Endometrial microvascular endothelial cells (primary cell): ENCODE data around the gene DCST1. TPM values are rescaled to one million over a fixed set of nuclear protein-coding genes. Genes with fewer than 3 reads are reported as not detected.

Experiments
- in situ Hi-C: cut with HindIII; loops from 2 replicates; pipeline ENCODE4 v1.10.0; 2017; ENCODE audit warnings: low sequenced_read_pairs, low pct_unique_long_range_greater_than_20kb; ENCODE audit errors: inconsistent ontology term
- total RNA-seq: library from RNA; depleted of rRNA; stranded (reverse); fragments of >200 nt; gene quantifications from one replicate; pipeline ENCODE4 v1.2.3, GENCODE V29; 2015; ENCODE audit errors: inconsistent ontology term

Gene DCST1
- total RNA-seq, 1 donor from 2014 or later: not detected

- in situ Hi-C loops: no loop called here
Observed at GRCh38 chr1:155000726-155001424, 32.7 kb upstream of the DCST1 start.

GRCh38 chr1:155001425-155001674, 32.3 kb upstream of the DCST1 start:
- in situ Hi-C loops: no loop called here

DNA sequence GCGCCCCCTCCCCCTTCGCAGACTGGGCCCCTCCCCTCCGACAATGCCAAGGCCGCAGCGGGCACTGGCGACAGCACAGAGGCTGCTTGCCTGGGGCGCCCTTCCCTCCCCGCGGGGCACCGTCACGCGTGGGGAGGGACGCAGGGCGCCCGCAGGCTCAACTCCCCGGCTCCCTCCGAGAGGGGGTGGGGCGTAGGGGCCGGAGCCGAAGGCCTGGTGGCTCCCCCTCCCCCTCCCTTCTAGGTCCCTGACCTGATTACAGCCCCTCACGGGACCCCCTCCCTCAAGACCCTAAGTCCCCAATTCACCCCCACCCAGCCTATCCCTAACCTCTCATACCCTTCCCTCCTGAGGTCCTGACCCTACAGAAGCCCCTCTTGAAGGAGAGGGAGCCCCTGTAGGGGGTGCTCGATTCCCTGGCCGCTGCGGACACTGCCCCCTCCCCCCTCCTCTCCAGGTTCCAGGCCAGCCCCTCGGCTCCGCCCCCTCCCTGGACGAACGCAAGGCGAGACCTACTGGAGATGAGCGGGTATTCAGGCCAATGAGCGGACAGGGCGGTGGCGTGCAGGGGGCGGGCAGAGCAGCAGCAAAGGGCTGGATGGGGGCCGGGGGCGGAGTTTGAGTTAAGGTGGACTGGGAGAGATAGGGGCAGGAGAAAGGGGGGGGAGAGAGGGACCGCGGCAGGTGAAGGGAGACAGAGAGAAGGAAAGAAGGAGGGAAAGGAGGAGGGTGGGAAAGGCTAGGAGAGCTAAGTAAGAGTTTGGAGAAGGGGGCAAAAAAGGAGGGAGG, 31.8 kb upstream of the DCST1 start:
- in situ Hi-C loops: no loop called here

GRCh38 chr1:155002464-155003226, 31.0 kb upstream of the DCST1 start, which contains the start of gene ZBTB7B:
Gene ZBTB7B, plus strand, starts transcription at chr1:155002802. Its CDS starts 11,859 bp downstream, at chr1:155014661.
- in situ Hi-C loops: no loop called here

- in situ Hi-C loops: no loop called here
Observed at GRCh38 chr1:155003227-155003765, 30.3 kb upstream of the DCST1 start.

DNA sequence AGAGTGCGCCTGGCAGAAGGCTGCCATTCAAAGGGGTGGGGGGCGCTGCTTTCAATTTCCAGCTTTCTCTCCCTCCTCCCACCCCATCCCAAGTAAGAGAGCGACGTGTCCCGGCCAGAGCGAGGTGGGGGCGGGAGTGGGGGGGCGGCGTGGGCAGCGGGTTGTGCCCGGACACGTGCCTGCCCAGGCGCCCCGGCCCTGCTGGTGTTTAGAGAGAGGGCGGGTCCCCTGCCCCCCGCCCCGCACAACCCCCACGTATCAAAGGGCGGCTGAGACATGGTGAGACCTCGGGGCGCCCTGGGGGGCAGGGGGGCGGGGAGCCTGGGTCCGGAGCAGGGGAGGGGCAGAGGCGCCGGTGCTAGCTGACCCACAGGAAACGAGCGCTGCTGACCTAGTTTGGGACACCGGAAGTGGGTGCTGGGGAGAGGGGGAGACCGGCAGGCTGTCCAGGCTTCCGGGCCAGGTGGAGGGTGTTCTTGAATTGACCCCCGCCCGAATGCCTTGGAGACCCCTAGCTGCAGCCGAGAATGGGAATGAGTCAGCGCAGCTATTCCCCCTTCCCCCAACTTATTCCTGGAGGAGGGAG, 29.8 kb upstream of the DCST1 start:
- in situ Hi-C loops: no loop called here

DNA sequence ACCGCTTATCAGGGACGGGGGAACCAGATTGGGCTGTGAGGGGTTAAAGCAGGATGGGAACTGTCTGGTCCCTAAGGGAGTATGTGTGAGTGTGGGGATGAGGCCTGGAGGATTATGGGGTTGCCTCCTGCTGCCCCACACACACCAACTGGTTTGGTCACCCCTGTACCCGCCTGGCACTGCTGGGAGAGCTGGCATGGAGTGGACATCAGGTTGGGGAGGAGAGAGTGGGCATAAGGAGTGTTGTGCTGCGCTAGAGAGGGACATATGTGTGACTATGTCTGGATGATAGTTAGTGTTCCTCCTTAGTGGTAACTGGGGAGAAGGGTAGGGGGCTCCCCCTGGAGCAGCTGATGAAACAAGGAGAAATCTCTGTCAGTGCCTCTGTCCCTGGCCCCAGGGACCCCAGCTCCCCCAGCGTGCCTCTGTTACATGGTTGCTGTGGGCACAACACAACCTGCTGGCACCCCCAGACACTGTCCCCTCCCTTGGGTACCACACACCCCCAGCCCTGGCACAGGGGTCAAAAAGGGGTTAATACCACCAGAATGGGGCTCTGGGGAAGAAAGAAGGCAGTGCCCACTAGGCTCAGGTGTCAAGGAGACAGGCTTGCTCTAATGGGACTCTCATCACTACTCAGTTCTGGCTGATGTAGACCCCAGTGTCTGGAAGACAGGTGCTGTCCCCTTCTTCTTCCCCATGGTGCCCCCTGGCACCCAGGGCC, 29.1 kb upstream of the DCST1 start:
- in situ Hi-C loops: no loop called here

DNA sequence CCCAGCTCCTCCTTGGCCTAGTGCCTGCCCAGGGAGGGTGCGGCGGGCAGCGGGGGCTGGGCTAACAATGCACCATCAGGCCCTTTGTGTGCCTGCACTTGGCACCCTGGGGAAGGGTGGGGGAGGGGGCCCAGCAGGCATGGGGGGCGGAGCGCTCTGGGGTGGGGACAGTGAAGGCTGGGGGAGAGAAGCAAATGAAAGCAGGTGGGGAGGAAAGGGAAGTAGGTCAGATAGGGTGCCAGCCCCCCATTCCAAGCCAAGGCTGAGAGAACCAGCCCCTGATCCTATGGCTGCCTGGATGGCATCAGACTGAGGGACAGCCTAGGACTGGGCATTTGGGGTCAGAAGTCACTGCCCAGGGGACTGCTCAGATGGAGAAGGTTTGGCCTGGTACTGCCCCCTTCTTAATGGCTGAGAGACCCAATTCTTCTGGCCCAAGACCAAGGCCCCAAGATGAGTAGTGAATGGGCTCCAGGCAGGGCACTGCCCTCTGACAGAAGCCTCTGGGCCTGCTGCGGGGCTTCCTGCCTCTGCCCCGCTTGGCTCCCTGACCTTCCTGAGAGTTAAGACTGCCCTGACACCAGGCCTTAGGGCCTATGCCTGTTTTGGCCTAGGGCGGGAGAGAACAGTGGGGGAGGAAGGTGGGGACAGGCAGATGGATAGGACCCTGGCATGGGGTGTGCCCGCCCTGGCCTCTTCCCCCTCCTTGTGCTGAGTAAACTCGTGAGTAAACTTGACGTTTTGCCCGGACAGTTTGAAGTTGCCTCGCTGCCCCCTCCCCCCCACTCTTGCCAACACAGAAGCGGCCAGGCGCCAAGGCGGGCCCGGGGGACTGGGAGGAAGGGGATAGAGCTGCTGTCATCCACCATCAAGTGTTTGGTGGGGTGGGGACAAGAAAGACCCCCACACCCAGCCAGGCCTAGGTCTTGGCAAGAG, 28.3 kb upstream of the DCST1 start:
- in situ Hi-C loops: no loop called here

DNA sequence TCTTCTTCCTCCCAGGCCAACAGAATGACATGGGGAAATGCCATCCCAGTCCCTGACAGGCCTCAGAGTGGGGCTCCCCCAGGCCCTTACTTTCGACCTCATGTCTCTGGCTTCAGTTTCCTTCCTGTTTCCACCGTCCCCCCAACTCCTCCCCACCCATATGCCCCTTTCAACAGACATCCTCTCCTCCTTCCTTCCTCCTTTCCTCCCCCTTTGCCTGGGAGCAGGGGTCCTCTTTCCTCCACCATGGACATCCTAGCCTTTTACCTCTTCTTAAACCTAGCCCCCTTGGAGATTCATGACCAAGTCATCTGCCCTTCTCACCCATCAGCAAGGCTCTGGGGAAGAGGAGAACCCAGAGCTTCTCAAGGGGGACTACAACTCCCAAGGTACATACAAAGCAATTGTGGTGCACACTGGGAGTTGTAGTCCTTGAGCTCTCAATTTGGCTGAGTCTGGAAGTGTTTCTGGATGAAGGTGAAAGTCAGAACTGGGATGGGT, 27.0 kb upstream of the DCST1 start:
- in situ Hi-C loops: no loop called here

DNA sequence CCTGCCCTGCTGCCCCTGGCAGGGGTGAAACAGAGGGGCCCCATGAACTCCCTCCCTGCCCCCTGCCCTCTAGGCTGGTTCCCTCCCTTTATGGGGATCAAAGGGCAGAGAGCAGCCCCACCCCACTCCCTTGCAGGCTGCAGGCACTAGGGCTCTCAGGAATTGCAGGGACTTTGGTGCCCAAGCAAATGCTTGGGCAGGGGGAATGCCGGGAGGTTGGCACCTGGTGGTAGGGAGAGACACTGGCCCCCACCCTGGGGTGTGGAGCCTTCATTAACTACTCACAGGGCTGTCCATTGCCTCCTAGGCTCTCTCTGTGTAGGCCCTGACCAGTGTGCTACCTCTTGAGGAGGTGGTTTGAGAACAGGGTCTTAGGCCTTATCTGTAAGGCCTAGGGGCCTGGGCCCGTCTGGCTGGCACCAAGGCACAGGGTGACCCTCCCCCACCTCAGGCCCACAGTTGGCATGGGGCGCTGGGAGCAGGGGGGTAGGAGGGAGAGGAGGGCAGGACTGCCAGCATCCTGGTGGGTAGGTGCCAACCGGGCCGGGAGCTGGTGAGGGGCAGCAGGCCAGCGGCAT, 26.3 kb upstream of the DCST1 start:
- in situ Hi-C loops: no loop called here

DNA sequence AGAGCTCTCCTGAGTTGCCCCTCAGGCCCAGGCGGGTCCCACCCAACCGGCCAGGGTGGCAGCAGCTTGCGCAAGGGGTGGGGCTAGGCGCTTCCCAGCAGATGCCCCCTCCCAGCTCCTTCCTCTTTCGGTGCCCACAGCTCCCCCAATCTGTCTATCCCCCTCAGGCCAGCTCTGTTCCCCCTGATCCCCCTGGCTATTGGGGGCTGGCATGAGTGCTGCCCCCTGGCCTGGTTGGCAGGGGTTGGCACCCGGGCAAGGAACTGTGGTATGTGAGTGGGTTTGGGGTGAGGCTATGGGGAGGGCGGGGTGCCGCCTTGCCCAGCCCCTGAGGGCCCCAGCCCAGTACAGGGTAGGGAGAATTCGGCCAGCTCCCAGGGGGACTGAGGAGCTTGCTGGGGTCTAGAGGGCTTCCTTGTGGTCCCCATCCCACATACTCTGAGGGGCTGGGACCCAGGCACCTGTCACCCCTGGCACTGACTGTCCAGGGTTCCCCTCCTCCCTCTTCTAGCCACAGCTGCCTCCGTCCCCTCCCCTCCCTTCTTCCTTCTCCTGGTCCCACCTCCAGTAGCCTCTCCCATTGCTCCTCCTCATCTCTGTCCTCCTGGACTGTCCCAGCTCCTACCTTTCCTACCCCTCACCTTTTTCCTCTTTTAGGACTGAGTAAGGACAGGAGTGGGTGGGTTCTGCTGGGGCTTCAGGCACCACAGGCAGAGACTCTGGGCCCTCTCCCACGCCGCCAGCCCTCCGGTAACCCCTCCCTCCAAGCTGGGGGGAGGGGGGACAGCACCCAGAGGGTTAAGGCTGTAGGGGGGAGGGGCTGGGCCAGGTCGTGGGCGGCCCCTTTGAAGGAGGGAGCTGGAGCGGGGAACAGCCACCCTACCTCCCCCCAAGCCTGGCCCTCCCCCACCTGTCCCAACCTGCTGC, 25.3 kb upstream of the DCST1 start:
- in situ Hi-C loops: no loop called here

GRCh38 chr1:155009221-155009711, 24.4 kb upstream of the DCST1 start:
- in situ Hi-C loops: no loop called here

DNA sequence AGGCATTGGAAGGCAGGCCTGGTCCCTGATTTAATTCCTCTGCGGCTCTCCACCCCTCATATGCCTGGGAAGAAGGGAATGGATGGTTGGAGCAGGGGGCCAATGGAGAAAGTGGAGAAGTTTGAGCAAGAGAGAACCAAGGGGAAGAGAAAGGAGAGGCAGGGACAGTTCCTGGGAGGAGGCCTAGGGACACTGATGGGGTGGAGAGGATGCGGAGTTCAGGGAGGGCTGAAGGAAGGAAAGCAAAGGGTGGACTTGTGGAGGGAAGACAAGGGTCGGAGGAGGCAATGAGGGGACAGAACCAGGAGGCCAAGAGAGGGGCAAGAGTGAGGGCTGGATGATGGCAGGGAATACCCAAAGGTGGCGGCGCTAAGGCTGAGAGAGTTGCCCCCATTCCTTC, 23.9 kb upstream of the DCST1 start:
- in situ Hi-C loops: loop anchor here (10.0 kb wide), 1 partner anchor 55 kb away; the partner anchor contains the start of gene EFNA4

- in situ Hi-C loops: loop anchor here (10.0 kb wide), 1 partner anchor 54 kb away; the partner anchor contains the start of gene EFNA4
Observed at GRCh38 chr1:155010211-155010918, 23.3 kb upstream of the DCST1 start.

- in situ Hi-C loops: loop anchor here (10.0 kb wide), 1 partner anchor 54 kb away; the partner anchor contains the start of gene EFNA4
Observed at GRCh38 chr1:155011004-155011416, 22.6 kb upstream of the DCST1 start.
